GM18508 (cell line): ENCODE results near the gene TPST2.

Source experiments
- ATAC-seq: cut with Tn5 transposase; IDR thresholded peaks from one replicate; pipeline ENCODE4 v1.9.1; 2021; ENCODE audit warnings: moderate number of reproducible peaks; ENCODE audit not compliant: insufficient read depth, unreplicated experiment

Gene TPST2

DNA sequence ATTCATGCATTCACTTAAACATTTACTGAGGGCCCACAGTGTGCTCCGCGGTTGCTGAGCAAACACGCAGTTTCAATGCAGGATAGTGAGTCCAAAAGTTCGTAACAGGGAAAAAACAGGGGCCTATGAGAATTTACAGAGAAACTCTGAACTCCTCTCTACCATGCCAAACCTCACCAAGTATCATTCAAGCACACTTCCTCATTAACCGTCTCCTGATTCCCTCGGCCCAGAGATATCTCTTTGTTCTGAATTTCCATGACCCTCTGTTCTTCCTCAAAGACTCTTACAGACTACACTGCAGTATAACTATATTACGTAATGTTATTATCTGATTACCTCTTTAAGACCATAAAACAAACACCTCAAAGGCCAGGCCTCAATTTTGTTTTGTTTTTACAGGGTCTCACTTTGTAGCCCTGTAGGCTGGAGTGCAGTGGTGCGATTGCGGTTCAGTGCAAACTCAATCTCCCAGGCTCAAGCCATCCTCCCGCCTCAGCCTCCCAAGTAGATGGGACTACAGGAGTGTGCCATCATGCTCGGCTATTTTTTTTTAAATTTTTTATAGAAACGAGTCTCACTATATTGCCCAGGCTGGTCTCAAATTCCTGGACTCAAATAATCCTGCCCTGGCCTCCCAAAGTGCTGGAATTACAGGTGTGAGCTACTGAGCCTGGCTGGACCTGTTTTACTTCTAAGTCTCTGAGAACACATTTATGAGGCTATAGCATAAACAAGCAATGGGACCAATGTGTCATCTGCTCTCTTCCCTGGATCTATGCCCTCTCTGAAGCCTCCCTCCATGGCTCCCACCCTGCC, 109.9 kb downstream of the TPST2 start:
- no peak for ATAC-seq

DNA sequence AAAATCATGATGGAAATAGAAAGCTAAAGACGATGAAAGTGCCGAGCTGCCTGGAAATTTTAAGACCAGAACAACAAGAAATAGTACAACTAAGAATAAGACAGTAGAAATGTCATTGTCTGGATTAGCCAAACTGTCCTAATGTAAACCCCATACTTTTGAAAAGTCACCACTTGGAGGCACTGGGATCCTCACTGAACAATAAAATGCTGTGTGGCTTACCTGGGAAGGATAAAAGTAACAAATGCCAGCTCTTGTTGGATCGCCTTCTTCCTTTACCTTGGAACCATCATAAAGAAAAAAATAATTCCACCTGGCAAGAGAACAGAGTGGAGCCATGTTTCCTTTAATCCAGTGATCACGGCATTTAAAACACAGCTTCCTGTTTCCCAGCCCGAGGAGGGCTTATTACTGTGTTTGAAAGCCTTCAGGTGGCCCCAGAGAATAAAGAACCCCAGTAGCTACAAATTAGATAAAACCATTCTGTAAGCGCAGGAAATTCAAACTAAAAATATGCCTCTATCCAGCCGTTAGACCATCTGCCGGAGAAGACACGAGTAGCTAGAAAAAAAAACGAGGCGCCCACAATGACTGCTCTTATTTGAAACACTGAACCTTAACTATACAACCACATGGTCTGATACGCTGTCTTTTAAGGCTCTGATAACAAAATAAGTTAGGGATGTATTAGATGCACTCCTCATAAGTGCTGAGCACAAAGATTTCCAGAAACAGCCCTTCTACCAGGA, 110.7 kb downstream of the TPST2 start:
- no peak for ATAC-seq

DNA sequence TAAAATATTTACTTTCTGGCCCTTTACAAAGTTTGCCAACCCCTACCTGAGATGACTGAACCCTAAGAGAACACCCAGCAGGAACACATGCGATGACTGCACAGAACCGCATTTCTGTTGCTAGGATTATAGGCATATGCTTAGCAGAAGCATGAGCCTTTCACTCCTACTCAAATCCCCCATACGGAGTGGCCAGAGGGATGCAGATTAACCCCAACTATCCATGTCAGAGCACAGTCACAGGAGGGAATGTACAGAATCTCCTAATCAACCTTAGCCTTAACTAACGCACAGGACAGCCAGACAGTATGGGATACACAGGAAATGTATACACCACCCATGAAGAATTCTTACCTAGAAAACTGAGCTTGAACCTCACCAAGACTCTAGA, 112.6 kb downstream of the TPST2 start:
- no peak for ATAC-seq

DNA sequence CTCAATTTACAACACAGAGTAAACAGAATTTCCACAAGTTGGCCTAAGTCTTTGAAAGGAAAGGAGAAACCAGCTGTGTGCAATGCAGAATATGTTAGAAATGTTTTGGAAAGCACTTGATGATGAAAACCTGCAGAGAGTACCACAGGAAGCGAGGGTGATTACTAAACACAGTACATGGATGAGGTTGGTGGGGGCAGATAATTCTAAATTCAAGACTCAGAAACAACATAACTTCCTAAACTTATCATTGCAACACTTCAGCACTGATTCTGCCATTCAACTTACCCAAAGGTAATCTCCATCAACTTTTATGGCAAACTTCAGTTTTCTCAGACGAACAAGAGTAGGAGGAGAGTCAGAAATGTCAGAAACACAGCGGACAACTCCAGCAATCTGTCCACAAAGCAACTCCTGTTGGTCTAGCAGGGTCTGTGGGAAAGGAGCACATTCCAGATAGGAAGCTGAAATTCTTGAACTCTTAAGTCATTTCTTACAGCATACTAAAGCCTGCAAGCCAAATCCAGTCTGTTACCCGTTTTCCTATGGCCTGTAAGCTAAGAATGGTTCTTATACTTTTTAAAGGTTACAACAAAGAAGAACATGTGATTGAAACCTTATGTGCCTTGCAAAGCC, 113.1 kb downstream of the TPST2 start:
- ATAC-seq, result no peak

DNA sequence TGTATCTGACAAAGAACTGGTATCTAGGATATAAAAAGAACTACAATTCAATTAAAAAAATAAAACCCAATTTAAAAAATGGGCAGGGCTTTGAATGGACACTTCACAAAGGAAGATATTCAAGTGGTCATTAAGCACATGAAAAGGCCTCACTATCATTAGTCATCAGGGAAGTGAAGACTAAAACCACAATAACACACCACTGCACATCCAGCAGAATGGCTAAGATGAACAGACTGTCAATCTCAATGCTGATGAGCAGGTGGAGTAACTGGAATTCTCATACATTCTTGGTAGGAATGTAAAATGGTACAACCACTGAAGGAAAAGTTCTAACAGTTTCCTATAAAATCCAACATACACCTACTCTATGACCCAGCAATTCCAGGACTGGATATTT, 115.2 kb downstream of the TPST2 start:
- no peak for ATAC-seq
